ENCODE measurements around the gene CALM3.

- TF ChIP-seq ZNF484 (CRISPR knock-in tag; IDR thresholded peaks at IDR 0.05; ENCODE audit: borderline replicate concordance, low read depth) (no peak), AKAP8 (CRISPR knock-in tag; IDR thresholded peaks at IDR 0.05) (no peak), ZNF230 (CRISPR knock-in tag; IDR thresholded peaks at IDR 0.05) (no peak), MBD4 (IDR thresholded peaks at IDR 0.05; ENCODE audit: borderline replicate concordance, low read length) (no peak), CBFB (CRISPR knock-in tag; IDR thresholded peaks at IDR 0.05) (no peak), MEF2D (CRISPR knock-in tag; IDR thresholded peaks at IDR 0.05) (no peak), U2AF2 (IDR thresholded peaks at IDR 0.05; ENCODE audit: low read depth, low read length) (no peak), ZNF329 (CRISPR knock-in tag; IDR thresholded peaks at IDR 0.05; ENCODE audit: low read depth) (no peak), NFIC (IDR thresholded peaks at IDR 0.05; ENCODE audit: low read length) (no peak), ARNTL (CRISPR knock-in tag; IDR thresholded peaks at IDR 0.05) (no peak), HNRNPLL (IDR thresholded peaks at IDR 0.05; ENCODE audit: low read depth, low read length, poor library complexity, severe bottlenecking) (no peak)
Observed at GRCh38 chr19:46648060-46648960, 47.2 kb downstream of the CALM3 start.

Data from HepG2 (cell line).